ENCODE data around the gene PIEZO1.

Gene PIEZO1

GRCh38 chr16:88691924-88692560, 93.0 kb downstream of the PIEZO1 start:
- no peak for DNase-seq (ENCODE audit: low spot score)

GRCh38 chr16:88691129-88691813, 93.7 kb downstream of the PIEZO1 start:
- no peak for DNase-seq (ENCODE audit: low spot score)

- DNase-seq (ENCODE audit: low spot score), result no peak
These were observed 94.5 kb downstream of the PIEZO1 start for GRCh38 chr16:88690341-88691128.

GRCh38 chr16:88688013-88688778, 96.8 kb downstream of the PIEZO1 start:
- no peak for DNase-seq (ENCODE audit: low spot score)

- no peak for DNase-seq (ENCODE audit: low spot score)
These were observed 97.4 kb downstream of the PIEZO1 start for GRCh38 chr16:88687676-88688012.

- no peak for DNase-seq (ENCODE audit: low spot score)
These were observed 97.8 kb downstream of the PIEZO1 start for GRCh38 chr16:88687254-88687576.

GRCh38 chr16:88686439-88687253, 98.4 kb downstream of the PIEZO1 start, which contains the start of gene SNAI3:
Gene SNAI3, minus strand, starts transcription at chr16:88686507. Its CDS starts 101 bp downstream, at chr16:88686406.
- DNase-seq (ENCODE audit: low spot score), result peak; percentile 78

- DNase-seq (ENCODE audit: low spot score), result no peak
These were observed 99.0 kb downstream of the PIEZO1 start for GRCh38 chr16:88686062-88686438.

- no peak for DNase-seq (ENCODE audit: low spot score)
These were observed 99.6 kb downstream of the PIEZO1 start for GRCh38 chr16:88685156-88686061.

- no peak for DNase-seq (ENCODE audit: low spot score)
These were observed 100.4 kb downstream of the PIEZO1 start for GRCh38 chr16:88684569-88685155.

- no peak for DNase-seq (ENCODE audit: low spot score)
These were observed 103.1 kb downstream of the PIEZO1 start for GRCh38 chr16:88681709-88682451.

GRCh38 chr16:88681084-88681680, 103.8 kb downstream of the PIEZO1 start:
- no peak for DNase-seq (ENCODE audit: low spot score)

- DNase-seq (ENCODE audit: low spot score), result no peak
These were observed 104.4 kb downstream of the PIEZO1 start for GRCh38 chr16:88680554-88681083.

GRCh38 chr16:88678224-88678979, 106.6 kb downstream of the PIEZO1 start:
- DNase-seq (ENCODE audit: low spot score), result no peak

GRCh38 chr16:88677721-88678120, 107.3 kb downstream of the PIEZO1 start:
- no peak for DNase-seq (ENCODE audit: low spot score)

- no peak for DNase-seq (ENCODE audit: low spot score)
These were observed 108.3 kb downstream of the PIEZO1 start for GRCh38 chr16:88676502-88677242.

- DNase-seq (ENCODE audit: low spot score), result no peak
These were observed 111.2 kb downstream of the PIEZO1 start for GRCh38 chr16:88673716-88674379.

Data from left forelimb (tissue), 1 donor.